HG02840 (cell line): ENCODE results near the gene SF3B3.
"Not testable (repeated sequence)": the region's sequence is repeated elsewhere in the genome, so short reads cannot be mapped to it uniquely, and the experiment has no call there.

Experiments used
- ATAC-seq: cut with Tn5 transposase; IDR thresholded peaks from one replicate; pipeline ENCODE4 v1.9.1; 2021; ENCODE audit warnings: mild to moderate bottlenecking, moderate library complexity, moderate number of reproducible peaks; ENCODE audit not compliant: unreplicated experiment, low FRiP score

The SF3B3 gene

DNA sequence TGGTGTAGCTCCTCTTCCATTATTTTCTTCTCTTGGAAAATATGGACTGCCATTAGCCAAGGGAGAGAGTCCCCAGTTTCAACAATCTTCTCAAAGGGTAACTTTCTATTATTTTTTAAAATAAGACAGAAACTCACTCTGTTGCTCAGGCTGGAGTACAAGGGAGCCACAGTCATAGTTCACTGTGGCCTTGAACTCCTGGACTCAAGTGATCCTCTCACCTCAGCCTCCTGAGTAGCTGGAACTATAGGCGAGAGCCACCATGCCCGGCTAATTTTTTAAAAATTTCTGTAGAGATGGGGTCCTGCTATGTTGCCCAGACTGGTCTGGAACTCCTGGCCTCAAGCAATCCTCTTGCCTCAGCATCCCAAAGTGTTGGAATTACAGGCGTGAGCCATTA is 13.4 kb upstream of the SF3B3 start:
- ATAC-seq: no peak

DNA sequence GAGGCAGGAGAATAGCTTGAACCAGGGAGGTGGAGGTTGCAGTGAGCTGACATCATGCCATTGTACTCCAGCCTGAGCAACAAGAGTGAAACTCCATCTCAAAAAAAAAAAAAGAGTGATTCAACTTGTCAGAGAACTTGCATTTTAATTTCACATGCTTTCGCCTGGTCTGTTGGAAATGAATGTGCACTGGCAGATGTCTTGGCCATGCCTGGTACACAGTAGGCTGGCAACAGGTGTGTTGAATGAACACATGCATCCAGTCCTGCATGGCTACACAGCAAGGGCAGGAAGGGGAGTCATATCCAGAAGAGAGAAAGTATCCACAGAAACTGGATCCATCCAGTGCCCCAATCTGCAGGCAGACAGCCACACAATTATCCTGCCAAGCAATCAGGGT is 11.8 kb upstream of the SF3B3 start:
- no peak for ATAC-seq

GRCh38 chr16:70512456-70512855 is 11.2 kb upstream of the SF3B3 start:
- ATAC-seq: no peak

GRCh38 chr16:70520612-70521297 is 2.9 kb upstream of the SF3B3 start:
- no peak for ATAC-seq

- ATAC-seq: no peak
Measured at GRCh38 chr16:70522216-70523075, 1.2 kb upstream of the SF3B3 start.

GRCh38 chr16:70523076-70523742 is 407 bp upstream of the SF3B3 start, which contains the start of gene COG4:
TSS of gene COG4 (minus strand) at chr16:70523554. CDS start at chr16:70523543, 11 bp downstream.
- peak; percentile 66 for ATAC-seq

DNA sequence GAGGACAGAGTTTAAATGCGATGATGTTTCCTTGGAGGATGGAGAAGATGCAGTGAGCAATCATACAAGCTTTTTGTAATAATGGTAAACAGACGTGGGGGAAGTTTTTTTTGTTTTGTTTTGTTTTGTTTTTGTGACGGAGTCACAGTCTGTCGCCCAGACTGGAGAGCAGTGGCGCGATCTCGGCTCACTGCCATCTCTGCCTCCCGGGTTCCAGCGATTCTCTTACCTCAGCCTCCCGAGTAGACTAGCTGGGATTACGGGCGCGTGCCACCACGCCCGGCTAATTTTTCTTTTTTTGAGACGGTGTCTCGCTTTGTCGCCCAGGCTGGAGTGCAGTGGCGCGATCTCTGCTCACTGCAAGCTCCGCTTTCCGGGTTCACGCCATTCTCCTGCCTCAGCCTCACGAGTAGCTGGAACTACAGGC is 796 bp downstream of the SF3B3 start:
- peak; percentile 11 for ATAC-seq

DNA sequence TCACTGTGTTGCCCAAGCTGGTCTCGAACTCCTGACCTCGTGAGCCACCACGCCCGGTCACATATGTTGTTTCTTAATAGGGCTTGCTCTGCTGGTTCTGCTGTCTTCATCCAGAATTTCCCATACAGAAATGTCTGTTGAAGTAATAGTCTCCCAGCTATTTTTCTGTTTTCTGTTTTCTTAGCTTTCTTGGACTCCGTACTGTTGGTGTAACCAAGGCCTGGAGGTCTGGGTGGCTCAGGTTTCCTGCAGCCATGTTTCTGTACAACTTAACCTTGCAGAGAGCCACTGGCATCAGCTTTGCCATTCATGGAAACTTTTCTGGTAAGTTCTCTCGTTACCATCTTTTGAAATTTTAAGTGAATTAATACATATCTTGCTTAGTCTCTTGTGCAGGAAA is 2.8 kb downstream of the SF3B3 start:
- no peak for ATAC-seq

DNA sequence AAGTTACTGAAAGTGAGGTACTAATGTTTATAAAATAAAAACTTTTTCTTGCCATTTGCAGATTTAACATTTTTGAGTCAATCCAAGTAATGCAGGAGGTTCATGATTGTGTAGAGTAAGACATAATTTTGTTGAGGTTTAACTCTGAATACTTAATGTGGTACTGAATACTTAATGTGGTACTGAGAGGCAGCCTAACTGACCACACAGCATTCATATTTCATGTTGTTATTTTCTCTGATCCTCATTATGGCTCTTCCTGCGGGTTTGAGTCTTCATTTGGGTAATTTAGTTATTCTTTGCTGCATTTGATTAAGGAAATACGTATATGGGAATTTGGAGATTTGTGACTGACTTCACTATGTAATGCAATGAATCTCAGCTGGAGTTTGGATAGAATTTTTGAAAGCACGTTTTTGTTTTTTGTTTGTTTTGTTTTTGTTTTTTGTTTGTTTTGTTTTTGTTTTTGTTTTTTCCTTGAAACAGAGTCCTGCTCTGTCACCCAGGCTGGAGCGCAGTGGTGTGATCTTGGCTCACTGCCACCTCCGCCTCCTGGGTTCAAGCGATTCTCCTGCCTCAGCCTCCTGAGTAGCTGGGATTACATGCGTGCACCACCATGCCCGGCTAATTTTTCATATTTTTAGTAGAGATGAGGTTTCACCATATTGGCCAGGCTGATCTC is 3.8 kb downstream of the SF3B3 start:
- ATAC-seq: no peak

- no peak for ATAC-seq
Measured at GRCh38 chr16:70529051-70529777, 5.6 kb downstream of the SF3B3 start.

- ATAC-seq: not testable (repeated sequence)
Measured at GRCh38 chr16:70529954-70530353, 6.3 kb downstream of the SF3B3 start.

DNA sequence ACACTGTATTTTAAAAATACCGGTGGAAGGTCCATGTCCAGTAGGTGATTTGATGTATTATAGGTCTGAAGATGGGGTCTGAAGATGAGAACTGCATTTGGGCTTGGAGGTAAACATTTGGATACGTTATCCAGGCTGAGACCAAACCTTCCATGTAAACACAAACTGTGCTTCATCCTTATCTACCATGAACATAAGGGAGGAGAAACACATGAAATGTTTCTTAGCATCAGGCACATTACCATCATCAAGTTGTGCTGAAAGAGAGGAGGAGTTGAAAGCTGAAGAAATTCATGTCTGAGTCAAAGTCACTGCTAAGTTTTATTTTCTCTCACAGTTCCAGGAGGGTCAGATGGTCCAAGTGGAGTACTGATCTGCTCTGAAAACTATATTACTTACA is 11.4 kb downstream of the SF3B3 start:
- no peak for ATAC-seq

DNA sequence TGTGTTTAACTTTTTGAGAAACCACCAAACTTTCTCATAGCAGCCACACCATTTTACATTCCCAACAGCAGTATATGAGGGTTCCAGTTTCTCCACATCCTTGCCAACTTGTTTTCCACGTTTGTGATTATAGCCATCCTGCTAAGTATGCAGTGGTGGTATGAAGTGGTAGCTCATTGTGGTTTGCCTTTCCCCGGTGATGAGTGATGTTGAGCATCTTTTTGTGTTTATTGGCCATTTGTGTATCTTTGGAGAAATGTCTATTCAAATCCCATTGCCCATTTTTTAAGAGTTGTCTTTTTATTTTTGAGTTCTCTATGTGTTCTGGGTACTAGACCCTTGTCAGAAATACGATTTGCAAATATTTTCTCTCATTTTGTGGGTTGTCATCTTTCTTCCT is 17.4 kb downstream of the SF3B3 start:
- ATAC-seq: no peak

- ATAC-seq: no peak
Measured at GRCh38 chr16:70544548-70544947, 20.9 kb downstream of the SF3B3 start.

- ATAC-seq: no peak
Measured at GRCh38 chr16:70548936-70549335, 25.3 kb downstream of the SF3B3 start.

DNA sequence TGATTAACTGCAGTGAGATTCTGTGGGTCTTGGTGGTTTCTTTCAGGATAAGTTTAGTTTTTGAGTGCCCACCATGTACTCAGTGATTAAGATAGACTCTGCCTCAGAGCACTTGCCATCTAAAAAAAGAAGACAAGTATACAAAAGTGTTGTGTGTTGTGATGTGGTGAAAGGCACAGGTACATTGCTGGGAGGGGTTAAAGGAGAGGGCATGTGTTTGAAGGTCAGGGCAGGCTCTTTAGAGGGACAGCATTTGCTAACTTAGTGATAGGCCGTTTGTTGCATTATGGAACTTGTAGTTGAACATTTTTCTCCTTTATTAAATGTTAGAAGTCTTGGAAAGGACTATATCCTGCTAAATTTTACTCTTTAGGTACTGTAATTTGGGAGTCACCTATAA is 26.5 kb downstream of the SF3B3 start:
- ATAC-seq: no peak

DNA sequence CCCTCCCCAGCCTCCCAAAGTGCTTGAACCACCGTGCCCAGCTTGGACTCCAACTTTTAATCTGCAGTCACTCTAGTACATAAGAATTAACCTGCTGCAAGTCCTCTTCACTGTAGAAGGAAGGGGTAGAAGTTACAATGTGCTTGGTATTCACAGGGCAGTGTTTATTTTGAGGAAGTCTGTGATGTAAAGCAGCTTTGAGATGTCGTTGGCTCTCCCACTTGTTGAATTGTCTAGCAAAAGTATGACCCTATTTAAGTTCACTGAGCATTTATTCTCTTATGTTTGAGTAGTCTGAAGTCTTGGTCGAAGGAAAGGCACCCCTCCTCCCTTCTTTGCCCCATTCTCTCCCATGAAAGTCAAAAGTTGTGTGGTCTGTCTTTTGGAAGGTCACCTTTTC is 28.2 kb downstream of the SF3B3 start:
- ATAC-seq: no peak

- no peak for ATAC-seq
Measured at GRCh38 chr16:70552675-70553074, 29.1 kb downstream of the SF3B3 start.

DNA sequence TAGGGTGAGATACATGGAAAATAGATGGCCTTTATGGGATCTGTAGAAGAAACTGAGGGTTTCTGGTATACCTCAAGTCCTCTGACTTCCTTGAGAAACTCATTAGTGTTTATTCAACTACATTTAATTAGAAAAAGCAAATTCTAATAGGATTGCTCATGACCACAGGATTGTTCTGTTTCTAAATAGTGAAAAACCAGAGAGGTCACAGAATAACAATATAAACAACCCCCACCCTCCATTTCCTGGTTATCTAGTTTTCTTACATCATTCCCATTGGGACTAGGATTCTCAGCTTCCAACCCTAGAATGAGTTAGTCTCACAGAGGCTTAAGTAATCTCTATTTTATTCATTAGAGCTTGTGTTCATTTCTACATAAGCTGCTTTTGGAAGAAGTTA is 30.0 kb downstream of the SF3B3 start:
- no peak for ATAC-seq

- ATAC-seq: no peak
Measured at GRCh38 chr16:70556063-70556462, 32.4 kb downstream of the SF3B3 start.
